ENCODE measurements around the gene PIP5KL1. TPM values are rescaled to one million over a fixed set of nuclear protein-coding genes. Genes with fewer than 3 reads are reported as not detected.
A peak's percentile ranks its signal among the peaks of the same experiment; 100 is the strongest.

PIP5KL1 gene
- total and polyA plus RNA-seq, 8 donors = 0.80 to 2.5 (median 1.2) TPM

DNA sequence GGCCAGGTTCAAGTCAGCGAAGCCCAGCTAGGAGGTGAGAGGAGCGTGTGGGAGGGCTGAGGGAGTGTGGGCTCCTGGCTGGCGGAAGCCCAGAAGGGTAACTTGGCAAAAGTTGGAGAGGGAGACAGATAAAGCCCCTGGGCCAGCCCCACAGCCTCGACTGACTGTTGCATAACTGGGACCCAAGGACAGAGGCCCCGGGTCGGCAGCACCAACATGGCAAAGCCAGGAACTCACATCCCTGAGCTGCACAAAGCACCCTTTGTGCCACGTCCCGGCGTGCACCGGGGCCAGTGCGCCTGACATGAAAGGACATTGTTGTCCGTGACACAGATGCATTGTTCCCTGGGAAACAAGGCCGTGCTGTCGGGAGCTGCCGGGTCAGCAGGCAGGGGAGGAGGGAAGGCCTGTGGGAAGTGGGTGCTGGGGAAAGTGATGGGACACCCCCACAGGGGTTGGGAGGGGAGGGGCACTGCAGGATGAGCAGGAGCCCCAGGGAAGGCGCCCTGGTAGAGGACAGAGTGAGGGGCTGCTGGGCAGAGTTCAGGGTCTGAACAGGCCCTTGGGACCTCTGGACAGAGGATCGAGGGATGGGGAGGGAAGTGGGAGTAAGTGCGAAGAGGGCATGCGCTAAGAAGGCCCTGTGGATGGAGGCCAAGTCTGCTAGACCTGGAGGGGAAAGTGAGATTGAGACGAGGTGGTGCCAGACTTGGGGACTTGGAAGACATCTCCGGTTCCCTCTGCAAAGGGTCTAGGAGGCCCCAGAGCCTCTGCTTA lies 20.1 kb upstream of the PIP5KL1 start:
- peaks cover 37 to 48% (median 39%) of the 10 kb centered on the region in 3 donors for H3K4me1 ChIP-seq
- DNase-seq = peak; percentile 70 to 94 (median 80)
- WGBS, 2 donors = 30 to 37% methylated on average over 21 of the region's 21 CpGs
- intact Hi-C loops (cut with DNase I) = no loop called here
- H3K4me3 ChIP-seq = no peak overlapping the region
- H3K36me3 ChIP-seq = no peaks in the 10 kb centered on the region
- ATAC-seq = peak; percentile 44 to 79 (median 65)
- H3K27me3 ChIP-seq = no peaks in the 10 kb centered on the region
- TF ChIP-seq CTCF (IDR thresholded peaks at IDR 0.05) = no peak
- FAIRE-seq = no peak
- H3K9me3 ChIP-seq = no peaks in the 10 kb centered on the region
- H3K27ac ChIP-seq = peak overlapping the region; percentile 59 to 81 (median 70)

- intact Hi-C loops (cut with DNase I) = no loop called here
- Histone ChIP-seq H3K4me1 (peaks cover 30 to 42% (median 35%) of the 10 kb centered on the region in 3 donors), H3K9me3 (no peaks in the 10 kb centered on the region), H3K36me3 (peaks cover under 1 to 7% (median 4%) of the 10 kb centered on the region in 3 donors), H3K4me3 (no peak overlapping the region), H3K27ac (peak overlapping the region; percentile 59 to 81 (median 70)), H3K27me3 (no peaks in the 10 kb centered on the region)
- DNase-seq (peak in 3 of 6 donors; percentile 58 to 64 (median 60)), FAIRE-seq (no peak), ATAC-seq (peak in 3 of 4 donors; percentile 22 to 58 (median 26))
- WGBS, 2 donors = 47 to 50% methylated on average over 17 of the region's 17 CpGs
- no peak for TF ChIP-seq CTCF (IDR thresholded peaks at IDR 0.05)
These were observed 19.4 kb upstream of the PIP5KL1 start for GRCh38 chr9:127949827-127950512.

GRCh38 chr9:127947841-127948710 lies 17.5 kb upstream of the PIP5KL1 start:
- WGBS, 2 donors = 73 to 76% methylated on average over 17 of the region's 17 CpGs
- H3K36me3 ChIP-seq = peaks cover 3 to 23% (median 9%) of the 10 kb centered on the region in 3 donors
- no peak overlapping the region for H3K4me3 ChIP-seq
- intact Hi-C loops (cut with DNase I) = no loop called here
- peak in 2 of 6 donors; percentile 36 to 69 for DNase-seq
- no peak for ATAC-seq
- H3K4me1 ChIP-seq = peaks cover 15 to 29% (median 24%) of the 10 kb centered on the region in 3 donors
- TF ChIP-seq CTCF (IDR thresholded peaks at IDR 0.05) = no peak
- H3K27ac ChIP-seq = no peak overlapping the region
- no peaks in the 10 kb centered on the region for H3K27me3 ChIP-seq
- no peak for FAIRE-seq
- no peaks in the 10 kb centered on the region for H3K9me3 ChIP-seq

DNA sequence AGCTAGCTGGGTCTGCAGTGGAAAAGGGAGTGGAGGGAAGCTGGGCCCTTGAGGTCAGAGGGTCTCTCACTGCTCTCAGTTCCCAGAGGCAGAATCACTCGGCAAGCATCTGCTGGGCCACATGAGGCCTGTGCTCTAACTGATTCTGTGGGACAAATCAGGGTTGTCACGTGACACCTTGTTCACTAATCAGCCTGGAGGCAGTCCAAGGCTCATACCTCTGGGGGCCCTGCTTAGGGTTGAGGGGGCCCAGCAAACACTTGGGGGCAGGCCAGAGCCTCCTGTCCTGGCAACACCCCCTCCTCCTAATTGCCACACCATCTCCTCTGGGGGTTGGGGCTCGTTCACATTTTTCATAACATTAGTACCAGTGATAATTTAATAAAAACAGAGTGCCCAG lies 16.2 kb upstream of the PIP5KL1 start:
- TF ChIP-seq CTCF (IDR thresholded peaks at IDR 0.05) = no peak
- no peak overlapping the region for H3K4me3 ChIP-seq
- peak in 2 of 6 donors; percentile 23 to 34 for DNase-seq
- intact Hi-C loops (cut with DNase I) = no loop called here
- no peak overlapping the region for H3K27ac ChIP-seq
- H3K4me1 ChIP-seq = peaks cover 15 to 21% (median 20%) of the 10 kb centered on the region in 3 donors
- 56 to 71% methylated on average over 3 of the region's 3 CpGs for WGBS, 2 donors
- H3K27me3 ChIP-seq = no peaks in the 10 kb centered on the region
- H3K36me3 ChIP-seq = peaks cover 3 to 36% (median 13%) of the 10 kb centered on the region in 3 donors
- ATAC-seq = no peak
- no peak for FAIRE-seq
- no peaks in the 10 kb centered on the region for H3K9me3 ChIP-seq
